ENCODE results near the gene OXT. TPM values are rescaled to one million over a fixed set of nuclear protein-coding genes. Genes with fewer than 3 reads are reported as not detected.
"Not testable (repeated sequence)": the region's sequence is repeated elsewhere in the genome, so short reads cannot be mapped to it uniquely, and the experiment has no call there.

The OXT gene
- total RNA-seq, 2 donors from 2014 or later, result 0.62 TPM; not detected in 1

DNA sequence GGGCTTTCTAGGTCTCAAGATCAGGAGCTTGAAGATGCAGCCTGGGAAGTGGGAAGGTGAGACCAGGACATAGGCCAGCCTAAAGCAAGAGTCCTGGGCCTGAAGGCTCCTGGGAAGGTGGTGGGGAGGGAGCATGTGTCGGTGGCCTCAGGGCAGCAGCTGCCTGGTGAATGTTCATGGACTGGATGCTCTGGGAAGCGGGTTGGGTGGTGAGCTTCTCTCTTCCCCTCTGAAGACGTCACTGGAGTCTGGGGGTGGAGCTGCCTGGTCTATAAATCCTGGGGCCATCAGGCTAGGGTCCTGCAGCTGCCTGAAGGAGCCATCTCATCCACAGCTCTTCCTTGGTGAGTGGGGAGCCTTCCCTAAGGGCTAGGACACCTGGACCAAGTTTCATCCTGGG lies 28.1 kb upstream of the OXT start, which contains the start of gene GNRH2:
GNRH2 (plus strand) TSS at position 301 of the 400 bp plus-strand sequence. CDS start 793 bp downstream, outside the sequence.
- Mint-ChIP-seq H3K27ac (peak within 1 kb of the TSS; percentile 66), H3K36me3 (ENCODE audit: low read depth) (peaks cover 8% of the 10 kb centered on the region)
- no peak for ATAC-seq

DNA sequence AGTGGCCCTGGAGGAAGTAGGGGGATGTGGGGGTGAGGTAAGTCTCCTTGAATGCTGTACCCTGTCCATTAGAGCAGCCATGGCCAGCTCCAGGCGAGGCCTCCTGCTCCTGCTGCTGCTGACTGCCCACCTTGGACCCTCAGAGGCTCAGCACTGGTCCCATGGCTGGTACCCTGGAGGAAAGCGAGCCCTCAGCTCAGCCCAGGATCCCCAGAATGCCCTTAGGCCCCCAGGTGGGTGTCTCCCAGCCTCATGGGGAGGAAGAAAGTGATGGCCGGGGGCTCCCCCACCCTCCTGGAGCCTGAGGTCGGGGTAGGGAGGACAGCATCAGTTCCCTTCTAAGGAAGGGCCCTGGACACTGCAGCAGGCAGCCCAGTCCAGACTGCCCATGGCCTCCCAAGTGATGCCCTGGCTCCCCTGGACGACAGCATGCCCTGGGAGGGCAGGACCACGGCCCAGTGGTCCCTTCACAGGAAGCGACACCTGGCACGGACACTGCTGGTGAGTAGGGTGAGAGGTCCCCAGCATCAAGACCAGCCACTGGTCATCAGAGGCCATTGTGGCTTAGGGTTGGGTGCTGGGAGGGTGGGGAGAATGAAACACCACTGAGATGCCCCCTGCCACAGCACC lies 27.0 kb upstream of the OXT start:
- H3K36me3 Mint-ChIP-seq (ENCODE audit: low read depth), result peaks cover 3% of the 10 kb centered on the region
- H3K9me3 ChIP-seq (ENCODE audit: control insufficient read depth, low read length, poor library complexity, severe bottlenecking), result no peaks in the 10 kb centered on the region
- peak overlapping the region; percentile 66 for H3K27ac Mint-ChIP-seq
- DNase-seq (no peak), ATAC-seq (no peak)
- peaks cover 26% of the 10 kb centered on the region for H3K4me1 Mint-ChIP-seq
- no peaks in the 10 kb centered on the region for H3K27me3 Mint-ChIP-seq
- H3K4me3 Mint-ChIP-seq, result peak overlapping the region; percentile 31

More for the DNA sequence above, 28.1 kb upstream of the OXT start, which contains the start of gene GNRH2:
- no peak for DNase-seq
- Mint-ChIP-seq H3K4me3 (peak within 1 kb of the TSS; percentile 31), H3K27me3 (no peaks in the 10 kb centered on the region), H3K4me1 (peaks cover 26% of the 10 kb centered on the region)
- H3K9me3 ChIP-seq (ENCODE audit: control insufficient read depth, low read length, poor library complexity, severe bottlenecking), result no peaks in the 10 kb centered on the region

GRCh38 chr20:3045042-3045815 lies 26.2 kb upstream of the OXT start:
- Mint-ChIP-seq H3K4me3 (peak overlapping the region; percentile 92), H3K27me3 (no peaks in the 10 kb centered on the region), H3K4me1 (peaks cover 22% of the 10 kb centered on the region), H3K36me3 (ENCODE audit: low read depth) (no peaks in the 10 kb centered on the region), H3K27ac (peak overlapping the region; percentile 66)
- peak; percentile 19 to 28 (median 27) for DNase-seq
- peak; percentile 54 for ATAC-seq
- no peaks in the 10 kb centered on the region for H3K9me3 ChIP-seq (ENCODE audit: control insufficient read depth, low read length, poor library complexity, severe bottlenecking)

GRCh38 chr20:3045816-3046676 lies 25.4 kb upstream of the OXT start, which contains the start of gene MRPS26:
MRPS26 (plus strand) TSS chr20:3046052; CDS start chr20:3046069, 17 bp downstream.
- Mint-ChIP-seq H3K27ac (peak within 1 kb of the TSS; percentile 66), H3K4me1 (peaks cover 18% of the 10 kb centered on the region), H3K36me3 (ENCODE audit: low read depth) (no peaks in the 10 kb centered on the region), H3K4me3 (peak within 1 kb of the TSS; percentile 92), H3K27me3 (no peaks in the 10 kb centered on the region)
- ATAC-seq, result peak; percentile 92
- H3K9me3 ChIP-seq (ENCODE audit: control insufficient read depth, low read length, poor library complexity, severe bottlenecking), result no peaks in the 10 kb centered on the region
- peak; percentile 59 to 69 (median 65) for DNase-seq

DNA sequence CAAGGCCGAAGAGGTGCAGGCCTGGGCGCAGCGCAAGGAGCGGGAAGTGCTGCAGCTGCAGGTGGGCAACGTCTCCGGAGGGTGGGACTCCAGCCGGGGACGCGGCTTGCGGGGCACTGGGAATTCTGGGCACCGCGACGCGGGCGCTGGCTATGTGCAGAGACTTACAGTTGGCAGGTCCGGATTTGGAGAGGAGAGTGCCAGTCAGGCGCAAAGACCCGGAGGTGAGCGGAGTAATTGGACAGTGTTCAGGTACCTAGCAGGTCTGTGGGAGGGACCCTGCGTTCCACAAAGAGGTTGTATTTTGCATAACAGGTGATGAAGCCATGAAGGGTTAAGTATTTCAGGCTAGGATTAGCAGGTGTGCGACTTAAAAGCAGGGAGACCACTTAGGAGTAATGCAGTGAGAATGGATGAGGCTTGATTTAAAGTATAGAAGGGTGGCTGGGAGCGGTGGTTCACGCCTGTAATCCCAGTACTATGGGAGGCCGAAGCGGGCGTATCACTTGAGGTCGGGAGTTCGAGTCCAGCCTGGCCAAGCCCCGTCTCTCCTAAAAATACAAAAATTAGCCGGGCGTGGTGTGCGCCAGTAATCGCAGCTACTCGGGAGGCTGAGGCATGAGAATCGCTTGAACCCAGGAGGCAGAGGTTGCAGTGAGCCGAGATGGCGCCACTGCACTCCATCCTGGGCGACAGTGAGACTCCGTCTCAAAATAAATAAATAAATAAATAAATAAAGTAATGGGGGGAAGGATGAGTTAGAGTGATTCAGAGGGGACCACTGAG lies 24.6 kb upstream of the OXT start:
- H3K4me1 Mint-ChIP-seq, result peaks cover 16% of the 10 kb centered on the region
- no peaks in the 10 kb centered on the region for H3K27me3 Mint-ChIP-seq
- no peak for ATAC-seq
- no peaks in the 10 kb centered on the region for H3K36me3 Mint-ChIP-seq (ENCODE audit: low read depth)
- DNase-seq, result no peak
- H3K4me3 Mint-ChIP-seq, result peak overlapping the region; percentile 92
- peak overlapping the region; percentile 9 for H3K27ac Mint-ChIP-seq
- H3K9me3 ChIP-seq (ENCODE audit: control insufficient read depth, low read length, poor library complexity, severe bottlenecking), result no peaks in the 10 kb centered on the region

DNA sequence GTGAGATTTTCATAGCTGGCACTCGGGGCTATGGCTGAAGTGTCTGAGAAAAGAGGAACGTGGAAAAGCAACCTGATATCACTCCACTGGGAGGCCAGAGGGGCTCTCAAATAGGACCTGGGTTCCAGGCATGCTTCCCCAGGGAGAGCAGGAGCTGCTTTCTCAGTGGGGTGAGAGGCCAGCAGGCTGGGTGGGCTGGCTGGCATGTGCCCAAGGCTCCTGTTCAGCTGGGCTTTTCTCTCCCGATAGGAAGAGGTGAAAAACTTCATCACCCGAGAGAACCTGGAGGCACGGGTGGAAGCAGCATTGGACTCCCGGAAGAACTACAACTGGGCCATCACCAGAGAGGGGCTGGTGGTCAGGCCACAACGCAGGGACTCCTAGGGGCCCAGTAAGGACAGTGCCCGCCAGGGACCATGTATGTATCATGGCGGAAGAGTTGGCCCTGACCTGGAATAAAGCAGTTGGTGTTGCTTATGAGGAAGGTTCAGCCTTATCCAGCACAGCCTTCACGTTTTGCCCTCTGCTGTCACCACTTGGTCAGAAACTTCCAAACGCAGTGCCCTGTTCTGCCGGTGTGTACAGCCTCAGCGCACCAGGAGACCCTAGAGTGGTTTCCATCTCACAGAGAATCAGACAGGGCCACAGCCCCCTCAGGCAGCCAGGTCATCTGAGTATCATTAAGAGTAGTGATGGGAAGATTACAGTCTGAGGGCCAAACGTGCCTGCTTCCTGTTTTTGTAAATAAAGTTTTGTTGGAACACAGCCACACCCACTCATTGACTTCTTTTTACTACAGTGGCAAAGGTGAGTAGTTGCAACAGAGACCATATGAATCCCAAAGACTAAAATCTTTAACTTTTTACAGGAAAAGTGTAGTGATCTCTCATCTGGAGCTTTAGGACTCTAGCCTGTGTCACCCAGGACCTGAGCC lies 23.7 kb upstream of the OXT start:
- H3K4me1 Mint-ChIP-seq, result peaks cover 16% of the 10 kb centered on the region
- H3K9me3 ChIP-seq (ENCODE audit: control insufficient read depth, low read length, poor library complexity, severe bottlenecking), result no peaks in the 10 kb centered on the region
- H3K36me3 Mint-ChIP-seq (ENCODE audit: low read depth), result no peaks in the 10 kb centered on the region
- H3K4me3 Mint-ChIP-seq, result peak overlapping the region; percentile 50
- H3K27me3 Mint-ChIP-seq, result no peaks in the 10 kb centered on the region
- ATAC-seq, result no peak
- peak overlapping the region; percentile 9 for H3K27ac Mint-ChIP-seq
- no peak for DNase-seq

GRCh38 chr20:3051385-3052019 lies 19.9 kb upstream of the OXT start:
- Mint-ChIP-seq H3K36me3 (ENCODE audit: low read depth) (no peaks in the 10 kb centered on the region), H3K27ac (peak overlapping the region; percentile 53), H3K27me3 (no peaks in the 10 kb centered on the region), H3K4me1 (peaks cover 9% of the 10 kb centered on the region), H3K4me3 (no peak overlapping the region)
- H3K9me3 ChIP-seq (ENCODE audit: control insufficient read depth, low read length, poor library complexity, severe bottlenecking), result no peaks in the 10 kb centered on the region
- DNase-seq (no peak), ATAC-seq (peak; percentile 27)

- no peak overlapping the region for H3K4me3 Mint-ChIP-seq
- H3K36me3 Mint-ChIP-seq (ENCODE audit: low read depth), result peaks cover 2% of the 10 kb centered on the region
- H3K27ac Mint-ChIP-seq, result peak overlapping the region; percentile 51
- no peaks in the 10 kb centered on the region for H3K27me3 Mint-ChIP-seq
- ATAC-seq, result no peak
- no peak for DNase-seq
- no peaks in the 10 kb centered on the region for H3K9me3 ChIP-seq (ENCODE audit: control insufficient read depth, low read length, poor library complexity, severe bottlenecking)
- peaks cover 19% of the 10 kb centered on the region for H3K4me1 Mint-ChIP-seq
These were observed 11.9 kb upstream of the OXT start for GRCh38 chr20:3059489-3059888.

DNA sequence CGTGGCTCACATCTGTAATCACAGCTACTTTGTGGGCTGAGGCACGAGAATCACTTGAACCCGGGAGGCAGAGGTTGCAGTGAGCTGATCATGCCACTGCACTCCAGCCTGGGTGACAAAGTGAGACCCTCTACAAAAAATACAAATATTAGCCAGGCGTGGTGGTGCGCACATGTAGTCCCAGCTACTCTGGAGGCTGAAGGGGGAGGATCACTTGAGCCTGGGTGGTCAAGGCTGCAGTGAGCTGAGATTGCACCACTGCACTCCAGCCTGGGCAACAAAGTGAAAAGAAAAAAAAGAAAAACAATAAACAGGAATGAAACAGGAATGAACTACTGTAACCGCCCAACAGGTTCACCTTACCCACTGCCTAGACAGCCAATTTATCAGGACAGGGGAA lies 7.3 kb upstream of the OXT start:
- not testable (repeated sequence) for H3K36me3 Mint-ChIP-seq (ENCODE audit: low read depth); H3K27me3 Mint-ChIP-seq; H3K27ac Mint-ChIP-seq; H3K9me3 ChIP-seq (ENCODE audit: control insufficient read depth, low read length, poor library complexity, severe bottlenecking); DNase-seq; ATAC-seq; H3K4me3 Mint-ChIP-seq
- H3K4me1 Mint-ChIP-seq, result peaks cover 31% of the 10 kb centered on the region

GRCh38 chr20:3067139-3068014 lies 4.0 kb upstream of the OXT start:
- Mint-ChIP-seq H3K4me1 (peaks cover 28% of the 10 kb centered on the region), H3K4me3 (no peak overlapping the region), H3K27me3 (no peaks in the 10 kb centered on the region), H3K27ac (peak overlapping the region; percentile 69), H3K36me3 (ENCODE audit: low read depth) (peaks cover 2% of the 10 kb centered on the region)
- ATAC-seq (no peak), DNase-seq (no peak)
- H3K9me3 ChIP-seq (ENCODE audit: control insufficient read depth, low read length, poor library complexity, severe bottlenecking), result no peaks in the 10 kb centered on the region

GRCh38 chr20:3068075-3068474 lies 3.3 kb upstream of the OXT start:
- Mint-ChIP-seq H3K27me3 (no peaks in the 10 kb centered on the region), H3K36me3 (ENCODE audit: low read depth) (peaks cover 2% of the 10 kb centered on the region), H3K4me3 (no peak overlapping the region), H3K27ac (no peak overlapping the region), H3K4me1 (peaks cover 31% of the 10 kb centered on the region)
- H3K9me3 ChIP-seq (ENCODE audit: control insufficient read depth, low read length, poor library complexity, severe bottlenecking), result no peaks in the 10 kb centered on the region
- DNase-seq (no peak), ATAC-seq (no peak)

Data from T-helper 17 cell (primary cell).